ENCODE measurements around the gene FAM120B.

GRCh38 chr6:170451762-170452651, 145.4 kb downstream of the FAM120B start:
- TF ChIP-seq EZH2 (IDR thresholded peaks at IDR 0.05; ENCODE audit: low read length, missing control alignments) (no peak), CTCF (conservative IDR thresholded peaks at IDR 0.05 in 1 of 2, IDR thresholded peaks at IDR 0.05 in 1 of 2; ENCODE audit: low read depth in 1 of 2, low read length in 2 of 2) (no peak)
